HFFc6 (cell line): Measurements from ENCODE around the gene BMERB1. TPM values are rescaled to one million over a fixed set of nuclear protein-coding genes. Genes with fewer than 3 reads are reported as not detected.

Experiments
- DNase-seq: peaks from one replicate; pipeline ENCODE4 v3.0.0-alpha.2; 2018
- H3K27ac Mint-ChIP-seq: 2 replicates; pipeline ENCODE4 v1.8.0; 2020; ENCODE audit warnings: mild to moderate bottlenecking, mixed read lengths
- H3K27me3 Mint-ChIP-seq: 2 replicates; pipeline ENCODE4 v1.8.0; 2021; ENCODE audit warnings: mild to moderate bottlenecking, moderate library complexity, mixed read lengths; ENCODE audit not compliant: insufficient read depth
- H3K36me3 Mint-ChIP-seq: 2 replicates; pipeline ENCODE4 v1.8.0; 2021; ENCODE audit warnings: low read depth, mixed read lengths
- H3K4me1 Mint-ChIP-seq: 2 replicates; pipeline ENCODE4 v1.8.0; 2020; ENCODE audit warnings: low read depth, mixed read lengths
- H3K4me3 Mint-ChIP-seq: 2 replicates; pipeline ENCODE4 v1.8.0; 2020; ENCODE audit warnings: mild to moderate bottlenecking, moderate library complexity, mixed read lengths
- H3K9me3 Mint-ChIP-seq: 2 replicates; pipeline ENCODE4 v1.8.0; 2020; ENCODE audit warnings: mild to moderate bottlenecking, mixed read lengths
- CTCF ChIP-seq: fragments of 200-600 bp; sonication (generic); IDR thresholded peaks from 2 replicates; pipeline ENCODE4 v1.5.0; 2021; ENCODE audit warnings: antibody characterized with exemption, mild to moderate bottlenecking
- total RNA-seq, 6 experiments: library from RNA; stranded (reverse); fragmentation: NEBNext Ultra II Directional; extraction: Animal tissue kit (Norgen Biotek cat#: 25700); gene quantifications; 2 replicates in 1 of 6; 3 replicates in 5 of 6; pipeline ENCODE4 v1.2.3, GENCODE V29; 2021

The BMERB1 gene
- total RNA-seq, 6 experiments from 2014 or later, result 24.3 to 35.1 (median 29.9) TPM

GRCh38 chr16:15444264-15444663 is 9.9 kb downstream of the BMERB1 start:
- peaks cover 14% of the 10 kb centered on the region for H3K36me3 Mint-ChIP-seq
- H3K27ac Mint-ChIP-seq, result no peak overlapping the region
- no peak for TF ChIP-seq CTCF
- H3K9me3 Mint-ChIP-seq, result peaks cover 6% of the 10 kb centered on the region
- no peak overlapping the region for H3K4me3 Mint-ChIP-seq
- no peaks in the 10 kb centered on the region; the same call in 1 of the 2 replicates for H3K27me3 Mint-ChIP-seq
- peaks cover 29% of the 10 kb centered on the region for H3K4me1 Mint-ChIP-seq
- no peak for DNase-seq

- Mint-ChIP-seq H3K4me3 (no peak overlapping the region), H3K9me3 (peaks cover 6% of the 10 kb centered on the region), H3K4me1 (peaks cover 17% of the 10 kb centered on the region), H3K27ac (no peak overlapping the region), H3K27me3 (no peaks in the 10 kb centered on the region; the same call in 1 of the 2 replicates), H3K36me3 (peaks cover 14% of the 10 kb centered on the region)
- TF ChIP-seq CTCF, result no peak
- DNase-seq, result no peak
These were observed 11.1 kb downstream of the BMERB1 start for GRCh38 chr16:15445450-15445849.

- Mint-ChIP-seq H3K36me3 (peaks cover 14% of the 10 kb centered on the region), H3K27me3 (no peaks in the 10 kb centered on the region; the same call in 1 of the 2 replicates), H3K27ac (no peak overlapping the region), H3K4me3 (no peak overlapping the region), H3K9me3 (peaks cover 6% of the 10 kb centered on the region), H3K4me1 (peaks cover 3% of the 10 kb centered on the region)
- TF ChIP-seq CTCF, result no peak
- no peak for DNase-seq
These were observed 12.5 kb downstream of the BMERB1 start for GRCh38 chr16:15446901-15447300.

- TF ChIP-seq CTCF, result no peak
- Mint-ChIP-seq H3K4me3 (no peak overlapping the region), H3K9me3 (no peaks in the 10 kb centered on the region; the same call in 1 of the 2 replicates), H3K4me1 (peaks cover 7% of the 10 kb centered on the region), H3K27me3 (no peaks in the 10 kb centered on the region), H3K27ac (no peak overlapping the region), H3K36me3 (peaks cover 6% of the 10 kb centered on the region)
- no peak for DNase-seq
These were observed 16.2 kb downstream of the BMERB1 start for GRCh38 chr16:15450624-15451023.

- H3K36me3 Mint-ChIP-seq, result peaks cover 5% of the 10 kb centered on the region
- H3K4me1 Mint-ChIP-seq, result peaks cover 7% of the 10 kb centered on the region
- H3K4me3 Mint-ChIP-seq, result no peak overlapping the region
- H3K9me3 Mint-ChIP-seq, result no peaks in the 10 kb centered on the region
- no peak for DNase-seq
- no peaks in the 10 kb centered on the region for H3K27me3 Mint-ChIP-seq
- TF ChIP-seq CTCF, result no peak
- H3K27ac Mint-ChIP-seq, result no peak overlapping the region
These were observed 16.8 kb downstream of the BMERB1 start for GRCh38 chr16:15451098-15451731.
